ENCODE measurements around the gene FRY.

FRY gene

GRCh38 chr13:32309312-32310133 lies 277.9 kb downstream of the FRY start:
- DNase-seq (ENCODE audit: low read depth in 2 of 2) = peak; percentile 5 to 8
- H3K4me3 ChIP-seq (replicated peaks in 1 of 2; ENCODE audit: low read depth in 2 of 2, low read length in 2 of 2) = no peak overlapping the region
- no peak for TF ChIP-seq CTCF (IDR thresholded peaks at IDR 0.05; ENCODE audit: low read depth, low read length)

GRCh38 chr13:32310134-32310706 lies 278.6 kb downstream of the FRY start:
- peak; percentile 71 for TF ChIP-seq CTCF (IDR thresholded peaks at IDR 0.05; ENCODE audit: low read depth, low read length)
- DNase-seq (ENCODE audit: low read depth in 2 of 2) = peak; percentile 82
- H3K4me3 ChIP-seq (replicated peaks in 1 of 2; ENCODE audit: low read depth in 2 of 2, low read length in 2 of 2) = no peak overlapping the region

- no peak for TF ChIP-seq CTCF (IDR thresholded peaks at IDR 0.05; ENCODE audit: low read depth, low read length)
- no peak for DNase-seq (ENCODE audit: low read depth in 2 of 2)
- no peak overlapping the region for H3K4me3 ChIP-seq (replicated peaks in 1 of 2; ENCODE audit: low read depth in 2 of 2, low read length in 2 of 2)
These were observed 279.8 kb downstream of the FRY start for GRCh38 chr13:32311188-32311897.

GRCh38 chr13:32314271-32315237 lies 283.0 kb downstream of the FRY start:
- no peak for TF ChIP-seq CTCF (IDR thresholded peaks at IDR 0.05; ENCODE audit: low read depth, low read length)
- DNase-seq (ENCODE audit: low read depth in 2 of 2) = peak; percentile 57 to 68
- H3K4me3 ChIP-seq (replicated peaks in 1 of 2; ENCODE audit: low read depth in 2 of 2, low read length in 2 of 2) = peak overlapping the region; percentile 90 to 94

GRCh38 chr13:32315238-32316027 lies 283.9 kb downstream of the FRY start, which contains the start of the genes BRCA2 and ZAR1L:
BRCA2 (plus strand) TSS chr13:32315508; CDS start chr13:32316461, 953 bp downstream.
ZAR1L (minus strand) TSS chr13:32315363; CDS start chr13:32311925, 3,438 bp downstream.
- no peak for TF ChIP-seq CTCF (IDR thresholded peaks at IDR 0.05; ENCODE audit: low read depth, low read length)
- DNase-seq (ENCODE audit: low read depth in 2 of 2) = peak; percentile 91 to 93
- peak within 1 kb of the TSS; percentile 90 to 94 for H3K4me3 ChIP-seq (replicated peaks in 1 of 2; ENCODE audit: low read depth in 2 of 2, low read length in 2 of 2)

All from cardiac fibroblast (primary cell).